Smooth muscle cell of the brain vasculature (primary cell): ENCODE data around the gene ATG13.

Source experiments
- DNase-seq: peaks from one replicate; pipeline ENCODE4 v3.0.0-alpha.2; 2012; ENCODE audit warnings: low read depth, low spot score

The ATG13 gene

GRCh38 chr11:46675288-46675851 is 58.0 kb downstream of the ATG13 start:
- no peak for DNase-seq

- no peak for DNase-seq
Observed at GRCh38 chr11:46675949-46676348, 58.6 kb downstream of the ATG13 start.

GRCh38 chr11:46676436-46677158 is 59.2 kb downstream of the ATG13 start:
- no peak for DNase-seq

GRCh38 chr11:46677169-46677568 is 59.8 kb downstream of the ATG13 start:
- no peak for DNase-seq

GRCh38 chr11:46677991-46678740 is 60.8 kb downstream of the ATG13 start:
- DNase-seq, result no peak

GRCh38 chr11:46678741-46679130 is 61.4 kb downstream of the ATG13 start:
- DNase-seq, result no peak

GRCh38 chr11:46679241-46680163 is 62.1 kb downstream of the ATG13 start:
- no peak for DNase-seq

- DNase-seq, result no peak
Observed at GRCh38 chr11:46680164-46680760, 62.9 kb downstream of the ATG13 start.

- no peak for DNase-seq
Observed at GRCh38 chr11:46680815-46681214, 63.5 kb downstream of the ATG13 start.

GRCh38 chr11:46681814-46682213 is 64.5 kb downstream of the ATG13 start:
- DNase-seq, result no peak

GRCh38 chr11:46682773-46683752 is 65.7 kb downstream of the ATG13 start:
- no peak for DNase-seq

- no peak for DNase-seq
Observed at GRCh38 chr11:46684367-46684766, 67.0 kb downstream of the ATG13 start.

GRCh38 chr11:46686886-46687795 is 69.8 kb downstream of the ATG13 start:
- DNase-seq, result no peak

GRCh38 chr11:46690702-46691101 is 73.3 kb downstream of the ATG13 start:
- DNase-seq, result no peak

GRCh38 chr11:46692450-46692849 is 75.1 kb downstream of the ATG13 start:
- no peak for DNase-seq

- no peak for DNase-seq
Observed at GRCh38 chr11:46693597-46694012, 76.3 kb downstream of the ATG13 start.

- DNase-seq, result no peak
Observed at GRCh38 chr11:46694072-46694471, 76.7 kb downstream of the ATG13 start.

GRCh38 chr11:46694607-46695006 is 77.3 kb downstream of the ATG13 start:
- no peak for DNase-seq
